T-helper 17 cell (primary cell): ENCODE data around the gene PFN1. TPM values are rescaled to one million over a fixed set of nuclear protein-coding genes. Genes with fewer than 3 reads are reported as not detected.
A peak's percentile ranks its signal among the peaks of the same experiment; 100 is the strongest.

ENCODE experiments used
- ATAC-seq: fragments of 150-1000 bp; cut with Tn5 transposase; 2 replicates; pipeline ENCODE4 v1.10.0; 2021; ENCODE audit warnings: mild to moderate bottlenecking, moderate library complexity
- DNase-seq, 3 donors: peaks; one replicate each; pipeline versions ENCODE4 v3.0.0 to v3.0.0-alpha.2; 2020 to 2021
- H3K9me3 ChIP-seq: one replicate; pipeline ENCODE4 v1.7.0; 2013; ENCODE audit warnings: low read length, mild to moderate bottlenecking; ENCODE audit not compliant: control insufficient read depth, poor library complexity, severe bottlenecking
- H3K27ac Mint-ChIP-seq: one replicate; pipeline ENCODE4 v1.8.0; 2022; ENCODE audit warnings: mild to moderate bottlenecking, moderate library complexity, mixed read lengths
- H3K27me3 Mint-ChIP-seq: one replicate; pipeline ENCODE4 v1.8.0; 2022; ENCODE audit warnings: mixed read lengths
- H3K36me3 Mint-ChIP-seq: one replicate; pipeline ENCODE4 v1.8.0; 2022; ENCODE audit warnings: low read depth, mixed read lengths
- H3K4me1 Mint-ChIP-seq: one replicate; pipeline ENCODE4 v1.8.0; 2022; ENCODE audit warnings: mild to moderate bottlenecking, mixed read lengths
- H3K4me3 Mint-ChIP-seq: one replicate; pipeline ENCODE4 v1.8.0; 2022; ENCODE audit warnings: mild to moderate bottlenecking, moderate library complexity, mixed read lengths
- total RNA-seq, 4 donors: library from RNA in 2 of 4; stranded (reverse) in 2 of 4; gene quantifications; one replicate each; pipeline ENCODE4 v1.2.3 and lab custom pipeline; 2022 to 2026

Gene PFN1
- total RNA-seq, 2 donors from 2014 or later = 686 to 710 TPM

DNA sequence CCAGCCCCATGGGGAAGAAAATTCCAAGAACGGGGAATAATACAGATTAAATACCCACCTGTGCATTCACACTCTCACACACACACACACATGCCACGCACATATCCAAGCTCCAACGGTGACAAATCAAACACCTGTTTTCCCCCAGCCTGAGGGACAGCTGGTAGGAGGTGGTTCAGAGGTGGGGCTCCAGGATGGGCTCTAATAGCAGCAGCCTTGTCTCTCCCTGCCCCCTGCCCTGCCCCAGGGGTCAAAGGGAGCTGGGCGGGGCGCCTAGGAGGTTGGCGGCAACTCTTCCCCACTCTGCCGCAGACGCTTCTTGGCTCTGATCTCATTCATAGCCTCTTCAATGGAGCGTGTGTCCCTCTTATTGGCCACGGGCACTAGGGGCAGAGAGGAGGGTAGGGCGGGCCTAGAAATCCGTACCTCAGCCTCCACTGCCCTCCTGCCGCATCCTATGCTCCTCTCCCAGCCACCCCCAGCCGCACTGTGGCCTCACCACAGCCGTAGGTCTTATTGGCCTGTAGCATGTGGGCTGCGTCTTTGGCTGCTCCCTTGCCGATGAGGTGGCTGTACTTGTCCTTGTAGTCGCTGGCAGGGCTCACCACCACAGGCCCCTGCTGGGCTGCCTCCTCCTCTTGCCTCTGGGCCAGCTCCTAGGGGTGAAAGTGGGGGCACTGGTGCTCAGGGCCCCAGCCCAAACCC lies 11.1 kb upstream of the PFN1 start:
- H3K27me3 Mint-ChIP-seq = no peaks in the 10 kb centered on the region
- DNase-seq (no peak), ATAC-seq (no peak)
- H3K4me3 Mint-ChIP-seq = no peak overlapping the region
- peaks cover 8% of the 10 kb centered on the region for H3K4me1 Mint-ChIP-seq
- H3K36me3 Mint-ChIP-seq = peaks cover 2% of the 10 kb centered on the region
- no peak overlapping the region for H3K27ac Mint-ChIP-seq
- H3K9me3 ChIP-seq = no peaks in the 10 kb centered on the region

DNA sequence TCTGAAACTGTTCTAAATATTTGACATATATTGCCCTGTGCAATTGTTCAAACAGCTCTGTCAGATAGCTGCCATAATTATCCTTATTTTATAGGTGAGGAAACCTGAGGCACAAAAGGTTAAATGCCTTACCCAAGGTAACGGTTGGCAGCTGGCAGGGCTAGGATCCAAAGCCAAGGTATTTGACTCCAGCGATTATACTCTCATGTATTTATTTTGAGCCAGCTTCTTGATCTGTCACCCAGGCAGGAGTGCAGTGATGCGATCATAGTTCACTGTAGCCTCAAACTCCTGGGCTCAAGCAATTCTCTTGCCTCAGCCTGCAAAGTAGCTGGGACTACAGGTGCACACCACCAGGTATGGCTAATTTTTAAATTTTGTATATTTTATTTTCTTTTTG lies 9.8 kb upstream of the PFN1 start:
- H3K4me3 Mint-ChIP-seq = no peak overlapping the region

DNA sequence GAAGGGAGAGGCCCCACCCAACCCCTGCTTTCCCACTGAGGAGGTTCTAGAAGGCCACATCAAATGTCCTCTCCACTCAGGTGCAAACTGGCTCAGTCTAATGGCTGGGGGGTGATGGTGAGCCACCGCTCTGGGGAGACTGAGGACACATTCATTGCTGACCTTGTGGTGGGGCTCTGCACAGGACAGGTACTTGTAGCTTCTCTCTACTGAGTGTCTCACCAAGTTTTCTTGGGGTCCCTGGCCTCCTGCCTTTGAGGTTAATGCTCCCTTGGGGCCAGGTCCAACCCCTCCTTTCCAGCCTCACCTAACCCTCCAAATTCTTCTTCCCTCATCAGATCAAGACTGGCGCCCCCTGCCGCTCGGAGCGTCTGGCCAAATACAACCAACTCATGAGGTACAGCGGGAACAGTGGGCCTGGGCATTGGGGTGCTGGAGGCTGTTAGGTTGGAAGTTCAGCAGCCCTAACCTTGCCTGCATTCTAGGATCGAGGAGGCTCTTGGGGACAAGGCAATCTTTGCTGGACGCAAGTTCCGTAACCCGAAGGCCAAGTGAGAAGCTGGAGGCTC lies 8.2 kb upstream of the PFN1 start:
- Mint-ChIP-seq H3K27me3 (no peaks in the 10 kb centered on the region), H3K27ac (no peak overlapping the region), H3K4me1 (peaks cover 8% of the 10 kb centered on the region), H3K36me3 (peaks cover 2% of the 10 kb centered on the region), H3K4me3 (no peak overlapping the region)
- peak; percentile 28 for ATAC-seq
- H3K9me3 ChIP-seq = no peaks in the 10 kb centered on the region
- no peak for DNase-seq

More for the DNA sequence above, 9.8 kb upstream of the PFN1 start:
- Mint-ChIP-seq H3K4me1 (peaks cover 8% of the 10 kb centered on the region), H3K36me3 (peaks cover 2% of the 10 kb centered on the region), H3K27me3 (no peaks in the 10 kb centered on the region), H3K27ac (no peak overlapping the region)
- no peaks in the 10 kb centered on the region for H3K9me3 ChIP-seq
- ATAC-seq = no peak
- no peak for DNase-seq

DNA sequence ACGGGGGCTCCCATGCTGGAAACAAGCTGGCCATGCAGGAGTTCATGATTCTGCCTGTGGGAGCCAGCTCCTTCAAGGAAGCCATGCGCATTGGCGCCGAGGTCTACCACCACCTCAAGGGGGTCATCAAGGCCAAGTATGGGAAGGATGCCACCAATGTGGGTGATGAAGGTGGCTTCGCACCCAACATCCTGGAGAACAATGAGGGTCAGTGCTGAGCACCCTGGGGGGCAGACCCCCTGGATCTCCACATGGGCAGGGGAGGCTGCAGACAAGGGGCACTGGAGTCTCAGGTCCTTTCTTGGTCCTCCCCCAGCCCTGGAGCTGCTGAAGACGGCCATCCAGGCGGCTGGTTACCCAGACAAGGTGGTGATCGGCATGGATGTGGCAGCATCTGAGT lies 6.8 kb upstream of the PFN1 start:
- no peak for ATAC-seq
- Mint-ChIP-seq H3K27me3 (no peaks in the 10 kb centered on the region), H3K4me3 (no peak overlapping the region), H3K27ac (no peak overlapping the region), H3K4me1 (peaks cover 16% of the 10 kb centered on the region), H3K36me3 (no peaks in the 10 kb centered on the region)
- DNase-seq = no peak
- H3K9me3 ChIP-seq = no peaks in the 10 kb centered on the region

DNA sequence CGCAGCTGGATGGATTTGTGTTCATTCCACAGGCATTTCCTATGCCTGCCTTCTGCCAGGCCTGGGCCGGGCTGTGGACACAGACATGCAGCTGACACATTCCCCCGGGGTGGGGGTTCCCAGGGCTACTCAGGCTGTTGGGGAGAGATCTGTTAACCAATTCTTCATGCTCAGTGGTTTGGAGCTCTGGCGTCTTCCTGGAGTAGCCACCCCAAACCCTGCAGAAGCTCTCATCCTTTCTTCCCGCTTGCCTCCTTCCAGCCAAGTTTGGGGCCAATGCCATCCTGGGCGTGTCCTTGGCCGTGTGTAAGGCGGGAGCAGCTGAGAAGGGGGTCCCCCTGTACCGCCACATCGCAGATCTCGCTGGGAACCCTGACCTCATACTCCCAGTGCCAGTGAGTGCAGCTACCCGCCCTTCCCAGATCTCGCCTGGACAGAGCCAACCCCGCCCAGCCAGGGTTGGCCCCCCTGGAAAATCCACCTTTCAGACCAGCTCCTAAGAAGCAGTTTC lies 5.2 kb upstream of the PFN1 start:
- no peaks in the 10 kb centered on the region for H3K9me3 ChIP-seq
- no peak for DNase-seq
- Mint-ChIP-seq H3K4me3 (peak overlapping the region; percentile 28), H3K36me3 (no peaks in the 10 kb centered on the region), H3K4me1 (peaks cover 18% of the 10 kb centered on the region), H3K27me3 (no peaks in the 10 kb centered on the region), H3K27ac (no peak overlapping the region)
- ATAC-seq = no peak

DNA sequence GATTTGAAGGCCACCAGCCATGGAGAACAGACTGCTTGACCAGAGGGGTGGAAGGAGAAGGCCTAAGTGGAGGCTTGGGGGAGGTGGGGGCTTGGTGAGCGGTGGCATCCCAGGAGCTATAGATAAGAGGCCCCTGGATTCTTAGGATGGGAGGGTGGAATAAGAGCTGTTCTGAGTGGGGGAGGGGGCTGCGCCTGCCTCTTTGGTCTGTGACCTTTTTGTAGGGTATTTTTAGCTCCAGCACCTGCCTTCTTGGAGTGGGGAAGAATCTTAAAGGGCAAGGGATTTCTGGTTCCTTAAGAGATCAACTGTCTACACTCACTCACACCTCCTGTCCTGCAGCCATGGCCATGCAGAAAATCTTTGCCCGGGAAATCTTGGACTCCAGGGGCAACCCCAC lies 3.2 kb upstream of the PFN1 start:
- H3K4me1 Mint-ChIP-seq = peaks cover 22% of the 10 kb centered on the region
- H3K9me3 ChIP-seq = no peaks in the 10 kb centered on the region
- peak overlapping the region; percentile 21 for H3K4me3 Mint-ChIP-seq
- ATAC-seq = no peak
- no peaks in the 10 kb centered on the region for H3K27me3 Mint-ChIP-seq
- peaks cover 7% of the 10 kb centered on the region for H3K36me3 Mint-ChIP-seq
- H3K27ac Mint-ChIP-seq = peak overlapping the region; percentile 79
- DNase-seq = no peak

DNA sequence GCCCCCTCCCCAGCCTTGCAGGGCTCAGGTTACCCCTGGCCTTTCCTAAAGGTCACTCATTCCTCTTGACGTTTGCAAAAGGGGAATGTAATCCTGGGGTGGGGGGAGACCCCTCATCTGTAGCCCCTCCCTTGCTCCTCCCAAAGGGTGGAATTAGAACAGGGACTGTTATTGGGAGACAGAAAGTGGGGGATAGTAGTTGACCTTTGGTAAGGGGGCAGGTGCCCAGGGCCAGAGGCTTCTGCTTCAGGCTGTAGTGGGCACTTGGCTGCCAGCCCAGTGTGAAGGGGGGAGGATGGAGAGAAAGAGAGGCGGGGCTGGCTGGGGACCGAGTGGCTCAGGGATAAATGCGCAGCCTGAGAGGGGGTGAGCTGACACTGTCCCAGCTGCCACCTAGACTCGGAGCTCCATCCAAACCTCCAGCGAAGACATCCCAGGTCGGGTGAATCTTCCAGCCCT lies 2.4 kb upstream of the PFN1 start, which contains the start of gene ENO3:
TSS of gene ENO3 (plus strand) at position 374 of the 459 bp plus-strand sequence. CDS start 711 bp downstream, outside the sequence.
- Mint-ChIP-seq H3K27me3 (no peaks in the 10 kb centered on the region), H3K27ac (peak within 1 kb of the TSS; percentile 79), H3K36me3 (peaks cover 7% of the 10 kb centered on the region), H3K4me3 (peak within 1 kb of the TSS; percentile 100), H3K4me1 (peaks cover 23% of the 10 kb centered on the region)
- no peaks in the 10 kb centered on the region for H3K9me3 ChIP-seq
- DNase-seq (no peak), ATAC-seq (no peak)

DNA sequence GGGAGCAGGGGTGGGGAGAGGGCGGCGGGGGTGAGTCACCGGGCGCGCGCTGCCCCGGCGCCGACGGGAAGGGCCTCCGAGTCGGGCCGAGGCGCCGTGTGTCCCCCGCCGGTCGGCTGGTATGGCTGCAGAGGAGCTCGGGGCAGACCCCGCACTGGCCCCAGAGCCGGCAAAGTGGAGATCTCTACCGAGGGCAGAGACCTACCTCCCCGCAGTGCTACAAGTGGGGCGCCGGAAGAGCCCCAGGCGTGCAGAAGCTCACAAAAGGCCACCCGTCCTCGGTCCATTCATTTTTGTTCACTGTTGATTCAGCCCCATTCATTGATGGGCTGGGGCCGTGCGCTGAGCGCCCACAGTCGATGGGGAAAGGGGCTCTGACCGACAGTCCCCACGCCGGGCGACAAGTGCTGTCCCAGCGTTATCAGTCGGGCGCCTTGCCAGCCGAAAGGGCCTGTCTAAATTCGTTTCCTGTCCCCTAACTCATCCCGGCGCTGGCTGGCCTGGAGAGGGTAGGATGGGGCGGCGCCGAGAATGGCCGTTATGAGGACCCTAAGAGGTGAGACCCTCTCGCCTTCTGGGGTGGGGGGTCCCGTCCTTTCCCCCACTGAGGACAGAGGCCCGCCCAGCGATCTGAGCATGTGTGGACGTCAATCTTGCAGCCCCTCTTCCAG lies 1.9 kb upstream of the PFN1 start:
- Mint-ChIP-seq H3K4me1 (peaks cover 29% of the 10 kb centered on the region), H3K36me3 (peaks cover 12% of the 10 kb centered on the region), H3K27ac (peak overlapping the region; percentile 79), H3K4me3 (peak overlapping the region; percentile 100), H3K27me3 (no peaks in the 10 kb centered on the region)
- ATAC-seq (peak; percentile 2), DNase-seq (no peak)
- H3K9me3 ChIP-seq = no peaks in the 10 kb centered on the region

DNA sequence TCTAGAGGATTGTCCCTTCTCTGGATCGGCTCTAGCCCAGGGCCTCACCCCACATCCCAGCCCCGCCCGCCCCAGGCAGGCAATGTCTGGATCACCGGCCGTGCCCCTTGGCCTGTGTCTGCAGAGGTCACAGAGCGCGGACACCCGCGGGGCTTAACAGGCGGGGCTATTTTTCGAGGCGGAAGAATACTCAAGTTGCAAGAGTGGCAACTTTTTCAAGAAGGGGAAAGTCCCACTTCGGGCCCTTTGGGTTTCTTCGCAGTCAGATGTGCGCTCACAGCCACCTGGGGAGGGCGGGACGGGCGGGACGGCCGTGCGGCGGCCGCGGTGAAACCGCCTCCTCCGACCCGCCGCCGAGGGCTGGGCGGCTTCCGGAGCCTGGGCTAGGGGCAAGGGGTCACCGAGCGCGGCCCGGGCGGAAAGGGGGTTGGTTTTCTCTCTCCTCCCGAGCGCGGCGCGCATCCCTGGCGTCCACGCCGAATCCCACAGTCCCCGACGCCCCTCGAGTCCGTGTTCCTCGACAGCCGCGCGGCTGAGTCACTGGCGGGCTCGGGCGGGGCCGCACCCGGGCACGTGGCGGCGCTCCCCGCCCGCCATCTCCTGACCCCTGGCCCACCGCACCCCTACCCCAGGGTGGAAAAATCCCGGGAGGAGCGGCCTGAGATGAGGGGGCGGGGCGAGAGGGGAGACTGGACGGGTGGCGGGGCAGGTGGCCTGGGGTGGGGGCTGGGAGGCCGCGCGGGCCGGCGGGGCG lies 1.2 kb upstream of the PFN1 start:
- Mint-ChIP-seq H3K27ac (peak overlapping the region; percentile 96), H3K27me3 (no peaks in the 10 kb centered on the region), H3K4me3 (peak overlapping the region; percentile 100), H3K4me1 (peaks cover 36% of the 10 kb centered on the region), H3K36me3 (peaks cover 15% of the 10 kb centered on the region)
- ATAC-seq (peak; percentile 60), DNase-seq (peak; percentile 60 to 66 (median 63))
- H3K9me3 ChIP-seq = no peaks in the 10 kb centered on the region

DNA sequence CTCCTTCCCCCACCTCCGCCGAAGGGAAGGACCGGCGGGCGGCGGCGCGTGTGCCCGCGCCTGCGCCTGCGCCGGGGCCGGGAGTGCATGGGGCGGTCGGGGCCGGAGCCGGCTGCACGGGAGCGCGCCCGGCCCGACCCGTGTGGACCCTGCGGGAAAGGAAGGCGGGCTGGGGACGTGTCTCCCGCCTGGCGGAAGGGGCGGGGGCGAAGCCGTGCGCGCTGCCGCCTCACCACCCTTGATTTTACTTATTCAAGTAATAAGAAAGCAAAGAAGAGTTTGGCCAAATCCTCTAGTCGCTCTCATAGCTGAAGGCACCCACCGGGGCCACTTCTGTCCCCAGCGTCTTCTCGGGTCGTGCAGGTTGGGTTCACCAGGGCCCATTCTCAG lies 596 bp upstream of the PFN1 start:
- H3K4me3 Mint-ChIP-seq = peak overlapping the region; percentile 100
- peaks cover 19% of the 10 kb centered on the region for H3K36me3 Mint-ChIP-seq
- ATAC-seq (peak; percentile 50), DNase-seq (peak; percentile 54 to 64 (median 62))
- H3K27ac Mint-ChIP-seq = peak overlapping the region; percentile 96
- peaks cover 41% of the 10 kb centered on the region for H3K4me1 Mint-ChIP-seq
- H3K9me3 ChIP-seq = no peaks in the 10 kb centered on the region
- H3K27me3 Mint-ChIP-seq = no peaks in the 10 kb centered on the region

DNA sequence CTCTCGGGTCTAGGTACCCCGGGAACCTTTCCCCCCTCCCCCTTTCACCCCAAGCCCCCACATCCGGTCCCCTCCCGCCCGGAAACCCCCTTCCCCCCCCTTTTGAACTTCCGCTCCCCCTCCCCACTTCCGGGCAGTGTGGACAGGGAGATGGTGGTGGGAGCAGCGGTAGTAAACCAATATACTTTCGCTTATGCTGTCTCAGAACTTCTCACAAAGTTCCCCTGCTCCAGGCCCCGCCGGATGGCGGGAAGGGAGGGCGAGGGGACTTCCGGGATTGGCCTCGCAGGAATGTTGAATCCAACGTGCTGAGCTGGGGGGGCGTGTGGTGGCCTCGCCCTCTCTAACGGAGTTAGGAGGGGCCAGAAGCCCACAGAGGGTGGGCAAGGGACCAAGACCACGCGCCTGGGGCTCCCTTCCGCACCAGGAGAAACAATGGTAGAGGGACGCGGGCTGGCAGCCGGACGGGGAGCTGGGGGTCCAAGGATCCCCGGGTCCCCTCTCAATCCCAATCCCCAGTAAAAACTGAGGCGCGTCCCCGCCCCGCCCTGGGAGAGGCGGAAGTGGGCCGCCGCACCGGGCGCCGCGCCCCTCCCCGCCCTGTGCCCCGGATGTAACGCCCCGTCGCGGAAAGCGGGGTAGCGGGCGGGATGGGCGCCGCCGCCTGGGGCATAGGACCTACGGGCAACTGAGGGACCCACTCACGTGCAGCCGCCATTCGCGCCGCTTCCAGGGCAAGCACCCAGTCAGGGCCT lies 742 bp downstream of the PFN1 start:
- H3K4me3 Mint-ChIP-seq = peak overlapping the region; percentile 100
- peak overlapping the region; percentile 93 for H3K27ac Mint-ChIP-seq
- no peaks in the 10 kb centered on the region for H3K27me3 Mint-ChIP-seq
- DNase-seq (peak; percentile 50 to 61 (median 55)), ATAC-seq (peak; percentile 28)
- H3K36me3 Mint-ChIP-seq = peaks cover 19% of the 10 kb centered on the region
- no peaks in the 10 kb centered on the region for H3K9me3 ChIP-seq
- H3K4me1 Mint-ChIP-seq = peaks cover 50% of the 10 kb centered on the region

DNA sequence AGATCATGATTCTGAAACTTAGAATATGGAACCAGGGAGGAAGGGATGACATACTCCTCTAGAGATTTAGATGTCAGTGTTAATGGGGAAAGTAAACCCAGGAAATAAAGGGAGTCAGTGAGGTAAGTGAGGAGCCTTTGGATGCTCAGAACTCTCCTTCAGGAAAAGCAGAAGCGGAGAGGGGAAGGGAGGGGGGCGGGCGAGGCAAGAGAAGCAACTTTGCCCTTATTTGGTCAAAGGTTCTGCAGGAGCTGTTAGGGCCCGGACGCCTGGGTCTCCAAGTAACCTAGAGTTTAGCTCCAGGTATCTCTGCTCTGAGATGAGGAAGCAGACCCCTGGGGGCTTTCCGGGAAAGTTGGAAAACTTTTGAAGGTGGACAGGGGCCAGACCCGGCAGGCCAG lies 1.3 kb downstream of the PFN1 start:
- Mint-ChIP-seq H3K36me3 (peaks cover 19% of the 10 kb centered on the region), H3K4me3 (peak overlapping the region; percentile 100), H3K27ac (peak overlapping the region; percentile 93), H3K27me3 (no peaks in the 10 kb centered on the region), H3K4me1 (peaks cover 56% of the 10 kb centered on the region)
- DNase-seq (no peak), ATAC-seq (no peak)
- no peaks in the 10 kb centered on the region for H3K9me3 ChIP-seq
